Measurements from ENCODE around the gene EGFL8.
"Not testable (repeated sequence)": the region's sequence is repeated elsewhere in the genome, so short reads cannot be mapped to it uniquely, and the experiment has no call there.

EGFL8 gene

GRCh38 chr6:32164295-32164694 lies at the start of gene EGFL8:
Gene EGFL8 (plus strand): TSS chr6:32164595. CDS start chr6:32166166, 1,571 bp downstream.
- no peak for DNase-seq (ENCODE audit: low read depth in 3 of 3)

- DNase-seq (ENCODE audit: low read depth in 3 of 3) = no peak
Measured at GRCh38 chr6:32114796-32115195, 49.6 kb upstream of the EGFL8 start.

- DNase-seq (ENCODE audit: low read depth in 3 of 3) = no peak
Measured at GRCh38 chr6:32115623-32116022, 48.8 kb upstream of the EGFL8 start.

- no peak for DNase-seq (ENCODE audit: low read depth in 3 of 3)
Measured at GRCh38 chr6:32116674-32117073, 47.7 kb upstream of the EGFL8 start.

GRCh38 chr6:32117461-32117860 lies 46.9 kb upstream of the EGFL8 start:
- DNase-seq (ENCODE audit: low read depth in 3 of 3) = no peak

- peak; percentile 40 to 48 (median 44) for DNase-seq (ENCODE audit: low read depth in 3 of 3)
Measured at GRCh38 chr6:32118782-32119628, 45.4 kb upstream of the EGFL8 start.

- DNase-seq (ENCODE audit: low read depth in 3 of 3) = no peak
Measured at GRCh38 chr6:32120573-32121059, 43.8 kb upstream of the EGFL8 start.

GRCh38 chr6:32123681-32124080 lies 40.7 kb upstream of the EGFL8 start:
- DNase-seq (ENCODE audit: low read depth in 3 of 3) = no peak

GRCh38 chr6:32126880-32127279 lies 37.5 kb upstream of the EGFL8 start:
- no peak for DNase-seq (ENCODE audit: low read depth in 3 of 3)

GRCh38 chr6:32127409-32127716 lies 37.0 kb upstream of the EGFL8 start:
- no peak for DNase-seq (ENCODE audit: low read depth in 3 of 3)

- peak; percentile 79 to 96 (median 90) for DNase-seq (ENCODE audit: low read depth in 3 of 3)
Measured at GRCh38 chr6:32127717-32128592, 36.4 kb upstream of the EGFL8 start, which contains the start of gene ATF6B. Gene ATF6B (minus strand): TSS chr6:32128246. CDS start chr6:32128207, 39 bp downstream.

GRCh38 chr6:32128751-32129296 lies 35.6 kb upstream of the EGFL8 start:
- no peak for DNase-seq (ENCODE audit: low read depth in 3 of 3)

- DNase-seq (ENCODE audit: low read depth in 3 of 3) = no peak
Measured at GRCh38 chr6:32129297-32130088, 34.9 kb upstream of the EGFL8 start.

- DNase-seq (ENCODE audit: low read depth in 3 of 3) = no peak
Measured at GRCh38 chr6:32131439-32131948, 32.9 kb upstream of the EGFL8 start.

GRCh38 chr6:32132110-32132509 lies 32.3 kb upstream of the EGFL8 start:
- no peak for DNase-seq (ENCODE audit: low read depth in 3 of 3)

GRCh38 chr6:32133786-32134185 lies 30.6 kb upstream of the EGFL8 start:
- DNase-seq (ENCODE audit: low read depth in 3 of 3) = no peak

- no peak for DNase-seq (ENCODE audit: low read depth in 3 of 3)
Measured at GRCh38 chr6:32137454-32137853, 26.9 kb upstream of the EGFL8 start.

- no peak for DNase-seq (ENCODE audit: low read depth in 3 of 3)
Measured at GRCh38 chr6:32139590-32139989, 24.8 kb upstream of the EGFL8 start.

- DNase-seq (ENCODE audit: low read depth in 3 of 3) = no peak
Measured at GRCh38 chr6:32140420-32141046, 23.9 kb upstream of the EGFL8 start.

- not testable (repeated sequence) for DNase-seq (ENCODE audit: low read depth in 3 of 3)
Measured at GRCh38 chr6:32144238-32144637, 20.2 kb upstream of the EGFL8 start.

- no peak for DNase-seq (ENCODE audit: low read depth in 3 of 3)
Measured at GRCh38 chr6:32146287-32146686, 18.1 kb upstream of the EGFL8 start.

Measured in stimulated activated CD4-positive, alpha-beta T cell treated with anti-CD3 and anti-CD28 coated beads, TNF-alpha, amount 100 ng/mL, for 4 hours (primary cell).